Measurements from ENCODE around the gene DYNC1LI1.
A peak's percentile ranks its signal among the peaks of the same experiment; 100 is the strongest.

The DYNC1LI1 gene

GRCh38 chr3:32498252-32498651 lies 72.4 kb downstream of the DYNC1LI1 start:
- FAIRE-seq (no peak), DNase-seq (ENCODE audit: extremely low spot score, insufficient read length, low read depth) (no peak)

GRCh38 chr3:32495609-32496008 lies 75.0 kb downstream of the DYNC1LI1 start:
- DNase-seq (ENCODE audit: extremely low spot score, insufficient read length, low read depth) (no peak), FAIRE-seq (peak; percentile 38)

GRCh38 chr3:32495085-32495484 lies 75.6 kb downstream of the DYNC1LI1 start:
- no peak for FAIRE-seq
- DNase-seq (ENCODE audit: extremely low spot score, insufficient read length, low read depth) = no peak

GRCh38 chr3:32493437-32494414 lies 76.9 kb downstream of the DYNC1LI1 start:
- peak; percentile 89 for FAIRE-seq
- DNase-seq (ENCODE audit: extremely low spot score, insufficient read length, low read depth) = no peak

GRCh38 chr3:32492684-32493436 lies 77.8 kb downstream of the DYNC1LI1 start:
- DNase-seq (ENCODE audit: extremely low spot score, insufficient read length, low read depth) = no peak
- peak; percentile 59 for FAIRE-seq

GRCh38 chr3:32488474-32489008 lies 82.1 kb downstream of the DYNC1LI1 start:
- DNase-seq (ENCODE audit: extremely low spot score, insufficient read length, low read depth) = no peak
- no peak for FAIRE-seq

- DNase-seq (ENCODE audit: extremely low spot score, insufficient read length, low read depth) (no peak), FAIRE-seq (no peak)
Measured at GRCh38 chr3:32487781-32488473, 82.7 kb downstream of the DYNC1LI1 start.

GRCh38 chr3:32484436-32484835 lies 86.2 kb downstream of the DYNC1LI1 start:
- FAIRE-seq = peak; percentile 53
- DNase-seq (ENCODE audit: extremely low spot score, insufficient read length, low read depth) = no peak

GRCh38 chr3:32483772-32484171 lies 86.9 kb downstream of the DYNC1LI1 start:
- FAIRE-seq (no peak), DNase-seq (ENCODE audit: extremely low spot score, insufficient read length, low read depth) (no peak)

- FAIRE-seq (no peak), DNase-seq (ENCODE audit: extremely low spot score, insufficient read length, low read depth) (no peak)
Measured at GRCh38 chr3:32482693-32483092, 88.0 kb downstream of the DYNC1LI1 start.

GRCh38 chr3:32481791-32482631 lies 88.6 kb downstream of the DYNC1LI1 start:
- FAIRE-seq = no peak
- no peak for DNase-seq (ENCODE audit: extremely low spot score, insufficient read length, low read depth)

- DNase-seq (ENCODE audit: extremely low spot score, insufficient read length, low read depth) = no peak
- no peak for FAIRE-seq
Measured at GRCh38 chr3:32480604-32481003, 90.1 kb downstream of the DYNC1LI1 start.
